NT2/D1 (cell line): Measurements from ENCODE around the gene HDHD3.
A peak's percentile ranks its signal among the peaks of the same experiment; 100 is the strongest.
"Not testable (repeated sequence)": the region's sequence is repeated elsewhere in the genome, so short reads cannot be mapped to it uniquely, and the experiment has no call there.

Experiments used
- DNase-seq: peaks from one replicate; pipeline ENCODE4 v3.0.0-alpha.2; 2011; ENCODE audit warnings: low read depth, low spot score
- H3K27me3 ChIP-seq: 2 replicates; pipeline ENCODE4 v1.6.0; 2011; ENCODE audit warnings: mild to moderate bottlenecking; ENCODE audit not compliant: insufficient read length, insufficient read depth
- H3K36me3 ChIP-seq: 2 replicates; pipeline ENCODE4 v1.6.1; 2011; ENCODE audit warnings: mild to moderate bottlenecking, low read length, mixed read lengths; ENCODE audit not compliant: insufficient read depth, insufficient read length
- H3K4me1 ChIP-seq: 2 replicates; pipeline ENCODE4 v1.5.1; 2011; ENCODE audit not compliant: insufficient read depth, insufficient read length
- H3K4me3 ChIP-seq: 2 replicates; pipeline ENCODE4 v1.5.1; 2011; ENCODE audit warnings: low read depth; ENCODE audit not compliant: insufficient read length
- H3K9ac ChIP-seq: 2 replicates; pipeline ENCODE4 v1.6.0; 2011; ENCODE audit warnings: low read depth; ENCODE audit not compliant: insufficient read length
- H3K9me3 ChIP-seq: 2 replicates; pipeline ENCODE4 v1.5.1; 2011; ENCODE audit warnings: mild to moderate bottlenecking, low read length; ENCODE audit not compliant: insufficient read depth
- SUZ12 ChIP-seq: IDR thresholded peaks from 2 replicates; pipeline ENCODE4 v1.6.1; 2011; ENCODE audit not compliant: insufficient read length, insufficient read depth; ENCODE audit errors: extremely low read depth
- YY1 ChIP-seq: IDR thresholded peaks from 2 replicates; pipeline ENCODE4 v1.6.1; 2011; ENCODE audit not compliant: insufficient read length, insufficient read depth
- ZNF274 ChIP-seq: IDR thresholded peaks from 2 replicates; pipeline ENCODE4 v1.6.1; 2011; ENCODE audit warnings: mild to moderate bottlenecking, low read depth, low read length

HDHD3 gene

GRCh38 chr9:113409883-113410206 lies 33.1 kb upstream of the HDHD3 start:
- Histone ChIP-seq H3K4me1 (no peaks in the 10 kb centered on the region), H3K27me3 (no peaks in the 10 kb centered on the region), H3K4me3 (peak overlapping the region; percentile 97), H3K36me3 (peaks cover 33% of the 10 kb centered on the region), H3K9ac (peak overlapping the region; percentile 93), H3K9me3 (no peaks in the 10 kb centered on the region)
- no peak for DNase-seq
- no peak for TF ChIP-seq YY1
- no peak for TF ChIP-seq SUZ12

GRCh38 chr9:113409481-113409880 lies 32.7 kb upstream of the HDHD3 start:
- peak overlapping the region; percentile 97 for H3K4me3 ChIP-seq
- peak overlapping the region; percentile 93 for H3K9ac ChIP-seq
- no peaks in the 10 kb centered on the region for H3K4me1 ChIP-seq
- H3K36me3 ChIP-seq: peaks cover 33% of the 10 kb centered on the region
- no peaks in the 10 kb centered on the region for H3K27me3 ChIP-seq
- no peak for DNase-seq
- no peaks in the 10 kb centered on the region for H3K9me3 ChIP-seq
- TF ChIP-seq YY1: no peak
- TF ChIP-seq ZNF274: no peak
- no peak for TF ChIP-seq SUZ12

- not testable (repeated sequence) for H3K4me3 ChIP-seq
Measured at GRCh38 chr9:113406873-113407511, 30.2 kb upstream of the HDHD3 start.

GRCh38 chr9:113406353-113406752 lies 29.6 kb upstream of the HDHD3 start:
- not testable (repeated sequence) for H3K9ac ChIP-seq, DNase-seq, H3K4me3 ChIP-seq, H3K27me3 ChIP-seq, H3K9me3 ChIP-seq, H3K4me1 ChIP-seq
- peaks cover 33% of the 10 kb centered on the region for H3K36me3 ChIP-seq

More at GRCh38 chr9:113406873-113407511, 30.2 kb upstream of the HDHD3 start:
- not testable (repeated sequence) for H3K9me3 ChIP-seq, H3K4me1 ChIP-seq, H3K27me3 ChIP-seq, H3K9ac ChIP-seq, DNase-seq
- peaks cover 33% of the 10 kb centered on the region for H3K36me3 ChIP-seq

GRCh38 chr9:113403646-113404045 lies 26.9 kb upstream of the HDHD3 start:
- Histone ChIP-seq H3K27me3 (no peaks in the 10 kb centered on the region), H3K9ac (no peak overlapping the region), H3K9me3 (no peaks in the 10 kb centered on the region), H3K36me3 (peaks cover 19% of the 10 kb centered on the region), H3K4me1 (peaks cover 14% of the 10 kb centered on the region), H3K4me3 (no peak overlapping the region)
- no peak for TF ChIP-seq YY1
- TF ChIP-seq ZNF274: no peak
- no peak for TF ChIP-seq SUZ12
- no peak for DNase-seq

- peak; percentile 98 for DNase-seq
- peak within 1 kb of the TSS; percentile 94 for H3K9ac ChIP-seq
- peaks cover 4% of the 10 kb centered on the region for H3K36me3 ChIP-seq
- no peaks in the 10 kb centered on the region for H3K27me3 ChIP-seq
- H3K4me1 ChIP-seq: peaks cover 30% of the 10 kb centered on the region
- peak within 1 kb of the TSS; percentile 94 for H3K4me3 ChIP-seq
- no peaks in the 10 kb centered on the region for H3K9me3 ChIP-seq
- no peak for TF ChIP-seq SUZ12
- TF ChIP-seq YY1: no peak
- TF ChIP-seq ZNF274: no peak
Measured at GRCh38 chr9:113401027-113401792, 24.4 kb upstream of the HDHD3 start, which contains the start of gene ALAD. Gene ALAD (minus strand): TSS chr9:113401284. CDS start chr9:113393559, 7,725 bp downstream.

- Histone ChIP-seq H3K4me1 (peaks cover 30% of the 10 kb centered on the region), H3K4me3 (peak overlapping the region; percentile 94), H3K36me3 (peaks cover 12% of the 10 kb centered on the region), H3K27me3 (no peaks in the 10 kb centered on the region), H3K9me3 (no peaks in the 10 kb centered on the region), H3K9ac (peak overlapping the region; percentile 65)
- TF ChIP-seq YY1: no peak
- TF ChIP-seq SUZ12: no peak
- no peak for TF ChIP-seq ZNF274
- DNase-seq: no peak
Measured at GRCh38 chr9:113399646-113400200, 22.9 kb upstream of the HDHD3 start.
